Dedifferentiated amniotic fluid mesenchymal stem cell (primary cell): Measurements from ENCODE around the gene KCTD1.

ENCODE experiments used
- DNase-seq: peaks from one replicate; pipeline ENCODE4 v3.0.0-alpha.2; 2016; ENCODE audit errors: extremely low spot score

The KCTD1 gene

DNA sequence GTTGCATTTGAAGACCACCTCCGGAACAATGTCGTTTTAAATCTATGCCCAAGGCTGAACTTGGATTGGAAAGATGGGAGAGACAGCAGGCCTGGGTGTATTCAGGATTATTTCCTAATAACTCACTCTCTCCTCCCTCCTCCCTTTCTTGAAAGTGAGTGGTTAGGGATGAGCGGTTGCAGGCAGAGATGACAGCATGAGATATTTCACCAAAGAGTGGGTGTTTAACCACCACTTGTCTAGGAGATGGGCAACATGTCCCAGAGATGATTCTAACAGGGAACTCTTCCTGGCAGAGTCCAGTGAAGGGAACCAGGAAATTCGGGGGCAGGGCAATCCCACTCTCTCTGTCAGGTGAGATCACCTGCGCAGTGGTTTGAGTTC is 123.2 kb downstream of the KCTD1 start:
- DNase-seq, result no peak

DNA sequence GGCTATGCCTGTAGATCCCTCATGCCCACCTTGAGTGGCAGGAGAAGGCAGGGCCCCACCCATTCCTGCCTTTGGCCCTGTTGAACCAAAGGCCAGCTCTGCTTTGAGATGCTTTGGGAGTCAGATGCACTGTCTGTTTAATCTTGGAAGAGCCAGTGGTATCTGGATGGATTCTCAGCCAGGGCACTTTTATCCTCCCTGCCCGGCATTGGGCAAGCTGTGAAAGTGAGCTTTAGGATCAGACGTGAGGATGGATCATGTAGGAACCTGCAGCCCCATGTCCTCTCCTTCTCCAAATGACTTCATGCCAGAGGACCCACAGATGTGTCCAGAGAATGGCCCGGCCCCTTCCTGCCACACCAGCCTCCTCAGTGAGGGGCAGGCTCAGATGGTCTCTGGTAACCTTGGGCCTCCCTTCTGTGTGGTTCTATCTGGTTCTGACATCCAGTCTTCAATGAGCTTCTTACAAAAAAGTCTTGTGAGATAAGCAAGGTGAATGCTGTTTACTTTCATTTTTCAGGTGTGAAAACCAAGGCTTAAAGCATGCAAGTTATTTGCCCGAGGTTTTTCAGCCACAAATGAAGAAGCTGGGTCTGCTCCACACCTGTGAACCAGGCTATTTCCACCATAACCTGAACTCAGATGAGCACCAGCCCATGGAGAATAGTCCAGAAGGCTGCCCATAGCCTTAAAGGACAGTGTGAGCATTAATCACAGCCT is 123.8 kb downstream of the KCTD1 start:
- no peak for DNase-seq

DNA sequence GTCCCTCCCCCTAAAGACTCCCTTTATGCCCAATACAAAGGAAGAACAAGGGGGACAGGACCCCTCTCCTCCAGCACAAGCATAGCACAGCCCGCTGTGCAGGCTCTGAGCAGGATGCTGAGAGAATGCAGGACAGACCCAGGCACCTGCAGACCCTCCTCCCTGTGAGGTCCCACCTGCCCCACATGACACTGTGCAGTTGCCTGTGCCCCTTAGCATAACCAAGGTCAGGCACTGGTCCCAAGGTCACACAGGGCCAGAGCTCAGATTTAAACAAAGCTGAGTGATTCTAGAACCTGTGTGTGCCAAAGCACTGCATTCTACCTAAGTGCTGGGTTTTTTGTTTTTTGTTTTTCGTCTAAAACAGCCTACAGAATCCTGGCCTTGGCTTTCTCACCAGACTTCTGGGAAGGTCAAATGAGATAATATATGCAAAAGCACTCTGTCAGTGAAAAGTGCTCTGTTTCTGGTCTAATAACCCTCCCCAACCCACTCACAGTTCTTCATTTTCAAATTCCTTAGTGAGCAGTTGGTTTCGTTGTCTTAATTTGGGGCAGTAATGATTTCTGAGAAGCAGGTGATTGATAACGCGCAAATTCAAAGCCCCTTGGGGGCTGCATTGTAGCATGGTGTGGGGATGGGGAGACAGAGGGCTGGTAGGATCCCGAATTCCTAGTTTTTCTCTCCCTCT is 125.7 kb downstream of the KCTD1 start:
- no peak for DNase-seq

DNA sequence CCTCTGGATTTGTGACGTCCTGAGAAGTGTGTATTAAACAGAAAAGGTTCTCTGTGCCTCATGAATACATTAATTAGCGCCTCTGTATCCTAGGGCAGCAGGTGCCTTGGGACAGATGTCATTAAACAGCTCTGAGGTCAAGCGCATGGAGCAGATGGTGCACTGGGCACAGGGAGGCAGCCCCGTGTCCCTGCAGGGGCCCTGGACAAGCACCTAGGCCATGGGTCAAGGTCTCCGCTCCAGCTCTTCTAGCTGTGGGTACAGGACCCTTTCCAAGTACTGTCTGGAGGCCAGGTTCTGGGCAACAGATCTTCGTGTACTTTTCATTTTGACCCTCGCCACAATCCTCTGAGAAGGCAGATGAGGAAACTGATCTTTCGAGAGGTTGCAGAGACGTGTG is 126.4 kb downstream of the KCTD1 start:
- DNase-seq, result no peak

DNA sequence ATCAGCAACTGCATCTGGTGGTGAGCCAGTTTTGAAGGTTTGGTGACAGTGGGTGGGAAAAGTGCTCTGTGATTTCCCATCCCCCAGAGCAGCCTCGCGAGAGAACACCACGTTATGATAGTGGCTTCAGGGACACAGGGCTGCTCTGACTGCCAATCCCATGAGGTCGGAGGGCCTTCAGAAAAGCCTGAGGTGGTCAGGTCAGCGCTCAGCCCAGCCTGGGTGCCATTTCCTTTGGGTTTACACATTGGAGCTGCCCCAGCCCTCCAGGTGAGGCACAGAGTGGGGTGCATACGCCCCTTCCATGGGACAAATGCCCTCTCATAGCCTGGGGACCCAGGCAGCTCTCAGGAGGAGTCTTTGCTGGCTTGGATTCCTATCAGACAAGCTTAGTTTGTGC is 126.8 kb downstream of the KCTD1 start:
- DNase-seq, result no peak

DNA sequence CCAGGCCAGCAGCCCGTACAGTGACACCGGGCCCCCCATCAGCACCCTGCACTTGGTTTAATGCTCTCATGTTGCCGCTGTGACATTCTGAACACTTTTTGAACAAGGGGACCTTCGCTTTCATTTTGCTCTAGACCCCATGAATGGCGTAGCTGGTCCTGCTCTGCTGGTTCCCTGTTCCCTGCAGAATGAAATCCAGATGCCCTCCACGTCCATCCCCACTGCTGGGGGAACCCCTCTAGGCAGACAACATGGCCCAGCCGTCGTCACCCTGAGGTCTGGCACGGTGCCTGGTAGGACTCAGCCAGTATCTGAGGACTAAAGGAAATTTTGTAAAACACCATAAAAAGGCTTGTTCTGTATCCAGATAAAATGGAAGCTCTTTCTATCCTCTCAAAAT is 128.6 kb downstream of the KCTD1 start:
- no peak for DNase-seq

DNA sequence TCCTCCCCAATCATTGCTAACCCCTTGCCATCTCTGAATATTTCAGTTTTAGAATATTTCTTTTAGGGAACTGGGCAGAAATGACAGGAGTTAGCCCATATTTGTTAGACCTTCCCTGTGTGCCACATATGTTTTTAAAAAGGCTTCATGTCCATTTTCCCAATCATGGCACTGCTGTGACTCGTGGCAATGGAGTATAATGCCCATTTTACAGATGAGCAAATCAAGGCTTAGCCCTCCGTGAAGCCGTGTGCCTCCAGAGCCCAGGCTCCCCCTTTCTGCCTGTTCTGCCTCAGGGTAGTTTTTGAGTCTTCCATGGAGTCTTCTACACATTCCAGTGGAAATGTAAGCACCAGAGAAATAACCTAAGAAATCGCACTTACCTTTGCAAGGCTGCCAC is 130.1 kb downstream of the KCTD1 start:
- DNase-seq, result no peak

DNA sequence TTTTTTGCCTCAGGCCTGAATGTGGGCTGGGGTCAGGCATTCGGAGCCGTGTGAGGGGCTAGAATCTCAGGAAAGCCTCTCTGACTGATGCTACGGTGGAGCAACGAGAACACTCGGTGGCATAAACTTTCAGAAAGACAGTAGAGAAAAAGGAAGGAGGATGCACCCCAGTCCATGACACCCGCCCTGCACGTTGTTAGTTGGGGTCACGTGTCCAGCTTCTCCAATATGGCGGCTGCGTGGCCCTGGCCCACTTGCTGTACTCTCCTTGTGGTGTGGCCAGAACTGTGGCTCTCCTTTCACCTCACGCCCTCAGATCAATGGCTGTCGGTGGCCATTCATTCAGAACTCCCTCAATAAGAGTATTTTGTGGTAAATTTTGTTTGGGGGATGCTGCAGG is 131.2 kb downstream of the KCTD1 start:
- no peak for DNase-seq

DNA sequence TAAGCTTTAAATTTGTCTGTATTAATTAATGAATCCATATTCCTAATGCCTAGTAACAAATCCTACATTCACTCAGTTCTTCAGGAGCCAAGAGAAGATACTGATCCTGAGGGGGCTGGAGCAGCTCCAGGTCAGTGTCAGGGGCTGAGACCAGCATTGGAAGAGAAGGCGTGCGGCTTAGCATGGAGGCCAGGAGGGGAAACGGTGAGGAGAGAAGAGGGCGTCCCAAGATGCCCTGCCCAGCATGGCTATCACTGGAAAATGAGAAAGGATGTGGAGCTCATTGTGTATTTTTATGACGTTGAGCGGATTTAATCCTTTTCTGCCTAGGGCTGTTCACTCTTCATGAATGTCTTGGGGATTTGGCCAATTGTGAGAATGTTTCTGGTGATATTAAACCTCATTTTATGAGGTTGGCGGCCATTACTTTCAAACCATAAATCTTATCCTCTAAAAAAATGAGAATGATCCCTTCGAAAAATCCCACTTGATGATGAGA is 131.7 kb downstream of the KCTD1 start:
- no peak for DNase-seq

DNA sequence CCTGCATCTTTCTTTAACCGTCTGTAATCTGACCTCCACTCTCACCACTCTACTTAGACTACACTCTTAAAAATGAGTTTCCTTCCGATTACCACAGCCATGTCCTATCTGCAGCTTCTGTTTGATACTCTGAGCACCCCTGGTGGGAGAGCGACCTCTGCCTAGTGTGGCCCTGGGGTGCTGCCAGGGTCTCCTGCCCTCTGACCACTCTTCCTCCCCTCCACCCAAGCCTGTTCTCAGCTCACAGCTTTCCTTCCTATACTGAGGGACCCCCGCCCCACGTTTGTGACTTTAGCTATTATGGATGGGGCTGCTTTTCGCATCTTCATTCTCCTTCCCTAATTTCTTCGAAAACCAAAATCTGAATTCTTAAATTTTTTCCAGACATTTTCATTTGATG is 132.7 kb downstream of the KCTD1 start:
- no peak for DNase-seq

DNA sequence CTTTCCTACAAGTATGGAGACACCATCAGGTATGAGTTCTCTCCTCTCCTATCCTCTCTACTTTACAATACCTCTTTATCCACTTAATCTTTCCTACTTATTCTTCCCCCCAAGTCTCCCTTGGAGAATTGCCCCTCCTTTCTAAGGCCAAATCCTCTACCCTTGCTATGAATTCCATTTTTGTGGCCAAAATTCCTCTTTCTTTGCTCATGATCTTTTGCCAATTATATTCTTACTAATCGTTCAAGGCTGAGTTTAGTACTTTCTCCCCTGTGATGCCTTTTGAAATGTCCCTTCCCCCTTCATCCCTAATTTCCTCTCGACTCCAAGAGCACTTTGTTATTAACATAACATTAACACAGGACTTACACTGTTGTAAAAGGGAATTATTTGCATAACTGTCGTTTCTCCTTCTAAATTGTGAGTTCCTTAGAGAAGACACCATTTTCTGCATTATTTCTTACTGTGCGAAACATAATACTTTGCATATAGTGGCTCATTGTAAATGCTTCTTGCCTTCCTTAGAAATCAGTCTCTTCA is 133.4 kb downstream of the KCTD1 start:
- DNase-seq, result no peak

DNA sequence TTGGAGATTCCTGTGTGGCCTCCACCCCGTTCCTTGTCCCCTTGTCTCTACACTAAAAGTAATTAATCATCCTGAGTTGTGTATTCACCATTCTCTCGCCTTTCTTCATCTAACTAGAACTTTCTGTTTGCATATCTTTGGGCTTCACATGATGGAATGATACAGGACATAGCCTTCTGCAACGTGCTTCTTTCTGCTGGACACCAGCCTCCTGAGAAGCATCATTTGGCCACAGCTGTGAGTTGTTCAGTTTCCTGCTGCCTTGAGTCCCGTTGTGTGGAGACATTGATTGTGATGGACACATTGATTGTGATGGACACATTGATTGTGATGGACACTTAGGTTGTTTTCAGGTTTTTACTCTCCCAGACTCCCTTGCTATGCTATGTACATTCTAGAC is 139.3 kb downstream of the KCTD1 start:
- DNase-seq, result no peak

DNA sequence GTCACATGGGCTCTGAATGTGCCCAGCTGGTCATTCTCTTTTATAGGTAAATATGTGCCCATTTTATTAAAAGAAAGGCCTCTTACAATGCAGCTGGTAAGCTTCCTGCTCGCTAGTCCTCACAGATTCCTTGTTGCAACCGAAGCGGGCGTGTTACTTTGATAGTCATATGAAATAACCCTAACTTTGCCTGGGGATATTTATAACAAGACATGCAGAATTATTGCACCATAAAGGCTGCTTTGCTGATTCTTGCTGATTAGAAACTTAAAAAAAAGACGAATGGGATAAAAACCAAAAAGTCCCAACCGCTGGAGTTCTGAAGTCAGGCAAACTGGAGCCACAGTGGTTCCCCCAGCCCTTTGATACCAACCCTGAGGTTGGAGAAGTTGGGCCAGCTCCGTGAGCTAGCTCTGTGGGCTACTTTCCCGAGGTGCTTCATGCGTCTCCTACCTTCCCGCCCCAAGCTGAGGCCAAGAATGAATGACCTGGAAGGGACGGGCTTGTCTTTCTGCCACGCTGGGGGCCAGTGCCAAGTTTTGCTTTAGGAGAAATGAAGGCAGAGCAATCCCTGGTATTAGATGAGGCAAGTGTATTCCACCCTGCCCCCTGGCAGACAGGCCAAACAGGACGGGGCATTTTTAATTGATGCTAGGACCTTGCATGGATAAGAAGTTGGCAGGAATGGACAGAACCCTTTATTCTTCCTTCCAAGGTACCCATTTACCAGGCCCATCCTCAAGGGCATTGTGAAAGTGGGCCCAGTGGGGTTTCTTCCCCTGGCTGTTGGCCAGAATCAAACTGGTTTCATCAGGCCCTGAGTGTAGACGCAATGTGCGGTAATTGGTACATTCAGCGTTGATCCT is 140.4 kb downstream of the KCTD1 start:
- DNase-seq, result peak; percentile 53

DNA sequence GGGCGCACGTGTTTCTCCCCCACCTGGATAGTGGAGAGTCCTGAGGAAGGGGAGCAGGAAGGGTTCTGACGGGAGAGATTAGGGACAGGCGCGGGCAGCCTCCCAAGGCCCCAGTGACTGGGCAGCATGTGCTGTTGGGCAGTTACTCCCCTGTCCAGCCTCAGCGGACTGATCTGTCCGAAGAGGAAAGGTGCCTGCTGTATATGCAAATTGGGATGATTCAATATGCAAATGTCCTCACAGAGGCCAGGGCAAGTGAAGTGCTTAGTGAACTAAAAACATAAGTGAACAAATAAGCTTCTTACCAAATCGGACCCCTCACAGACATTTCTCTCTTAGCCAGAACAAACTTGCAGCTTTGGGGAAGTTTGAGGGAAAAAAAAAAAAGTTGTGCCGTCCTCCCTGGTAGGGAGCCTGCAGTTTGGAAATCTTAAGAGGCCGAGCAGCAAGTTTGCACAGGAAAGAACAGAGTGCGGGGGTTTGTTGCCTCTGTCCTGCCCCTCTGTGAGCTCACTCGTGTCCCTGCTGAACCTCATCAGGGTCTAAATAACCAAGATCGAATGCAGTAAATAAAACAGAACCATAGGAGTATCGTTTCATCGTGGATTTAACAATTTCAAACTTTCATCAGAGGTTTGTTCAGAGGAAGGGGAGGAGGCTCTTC is 141.4 kb downstream of the KCTD1 start:
- no peak for DNase-seq

DNA sequence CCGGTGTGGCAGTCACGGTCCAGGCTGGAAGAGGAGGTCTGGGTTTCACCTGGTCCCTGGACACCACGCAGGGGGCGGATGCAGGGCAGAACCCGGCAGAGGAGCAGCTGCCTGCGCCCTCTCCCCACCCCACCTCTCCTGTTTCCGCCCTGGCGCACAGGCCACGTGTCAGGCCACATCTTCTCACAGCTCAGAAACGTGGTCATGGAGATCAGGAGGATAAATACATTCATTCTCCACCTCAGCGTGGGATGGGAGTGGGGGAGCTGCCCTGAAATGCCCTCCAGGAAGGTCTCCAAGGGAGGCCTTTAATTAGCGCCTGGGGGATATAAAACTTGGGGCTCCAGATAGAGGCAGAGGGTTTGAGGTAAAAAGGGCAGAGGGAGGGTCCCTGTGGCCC is 142.0 kb downstream of the KCTD1 start:
- DNase-seq, result no peak

DNA sequence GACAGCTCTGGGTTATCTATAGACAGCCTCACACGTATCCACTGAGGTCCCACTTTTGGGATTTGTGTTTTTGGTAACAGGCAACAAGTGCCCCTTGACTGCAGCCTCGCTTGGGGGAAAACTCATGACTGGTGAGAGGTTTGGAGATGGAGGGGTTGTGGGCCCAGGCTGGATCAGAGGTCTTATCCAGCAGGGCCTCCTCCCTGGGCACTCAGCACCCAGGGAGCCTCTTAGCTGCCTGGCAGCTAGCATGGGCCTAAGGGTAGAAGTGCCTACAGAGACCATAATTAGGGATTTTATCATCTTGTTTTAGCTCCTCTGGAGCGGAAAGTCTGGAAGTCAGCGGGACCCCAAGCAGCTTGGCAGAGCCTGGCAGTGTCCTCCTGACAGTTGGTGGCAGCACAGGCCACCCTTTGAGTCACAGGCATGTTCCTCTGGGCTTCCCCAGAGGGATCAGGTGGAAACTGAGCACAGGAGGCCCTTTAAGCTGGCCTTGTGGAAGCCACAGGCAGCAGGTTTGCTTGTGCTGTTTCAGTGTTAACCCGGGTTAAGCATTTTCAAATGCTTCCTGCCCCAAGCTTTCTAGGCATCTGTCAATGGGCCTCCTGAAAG is 143.1 kb downstream of the KCTD1 start:
- no peak for DNase-seq
